Fibroblast of peridontal ligament (primary cell): Measurements from ENCODE around the gene EEPD1.
A peak's percentile ranks its signal among the peaks of the same experiment; 100 is the strongest.

Experiments used
- DNase-seq: peaks from one replicate; pipeline ENCODE4 v3.0.0-alpha.2; 2010; ENCODE audit errors: extremely low read depth

EEPD1 gene

GRCh38 chr7:36190447-36191291 is 37.6 kb downstream of the EEPD1 start:
- DNase-seq: no peak

GRCh38 chr7:36191292-36191920 is 38.4 kb downstream of the EEPD1 start:
- DNase-seq: no peak

- peak; percentile 85 for DNase-seq
These were observed 39.2 kb downstream of the EEPD1 start for GRCh38 chr7:36192053-36192824.

GRCh38 chr7:36192877-36193276 is 39.8 kb downstream of the EEPD1 start:
- no peak for DNase-seq

GRCh38 chr7:36198854-36199266 is 45.8 kb downstream of the EEPD1 start:
- no peak for DNase-seq

- DNase-seq: no peak
These were observed 46.3 kb downstream of the EEPD1 start for GRCh38 chr7:36199329-36199728.

- no peak for DNase-seq
These were observed 48.2 kb downstream of the EEPD1 start for GRCh38 chr7:36201122-36201723.

- DNase-seq: no peak
These were observed 49.3 kb downstream of the EEPD1 start for GRCh38 chr7:36202398-36202797.

GRCh38 chr7:36203071-36203790 is 50.2 kb downstream of the EEPD1 start:
- no peak for DNase-seq

- no peak for DNase-seq
These were observed 51.1 kb downstream of the EEPD1 start for GRCh38 chr7:36204044-36204663.

GRCh38 chr7:36204929-36205635 is 52.0 kb downstream of the EEPD1 start:
- DNase-seq: no peak

- DNase-seq: no peak
These were observed 52.7 kb downstream of the EEPD1 start for GRCh38 chr7:36205803-36206202.

- peak; percentile 45 for DNase-seq
These were observed 54.6 kb downstream of the EEPD1 start for GRCh38 chr7:36207451-36208291.

- DNase-seq: no peak
These were observed 55.4 kb downstream of the EEPD1 start for GRCh38 chr7:36208426-36208825.

GRCh38 chr7:36208997-36209813 is 56.2 kb downstream of the EEPD1 start:
- DNase-seq: no peak

- DNase-seq: no peak
These were observed 56.7 kb downstream of the EEPD1 start for GRCh38 chr7:36209814-36210183.

GRCh38 chr7:36210291-36210922 is 57.4 kb downstream of the EEPD1 start:
- peak; percentile 35 for DNase-seq
